HCT116 (cell line): Measurements from ENCODE around the gene ALX3. TPM values are rescaled to one million over a fixed set of nuclear protein-coding genes. Genes with fewer than 3 reads are reported as not detected.

Experiments
- ATAC-seq: fragments of 200-7000 bp; cut with Tn5 transposase; 2 replicates; pipeline ENCODE4 v1.9.1; 2020; ENCODE audit warnings: mild to moderate bottlenecking, moderate library complexity
- BruUV-seq: library from RNA; stranded (reverse); fragments of 400-500 nt; replicated peaks from 2 replicates; lab custom pipeline; 2021; lab: Mats Ljungman, UMichigan
- CTCF ChIA-PET: fragments of 300-600 bp; sonication (Branson Sonifier 250); formaldehyde crosslinking; loops from one replicate; lab custom pipeline; 2021; ENCODE audit warnings: antibody characterized with exemption; lab: Charles Lee
- POLR2A ChIA-PET: fragments of 300-600, 350-600 bp; sonication (Branson Sonifier 250); formaldehyde crosslinking; loops from one replicate; lab custom pipeline; 2021; ENCODE audit warnings: antibody characterized with exemption; lab: Charles Lee
- RAD21 ChIA-PET, 2 experiments: fragments of 300-600 bp; sonication (Branson Sonifier 250); formaldehyde crosslinking; loops; one replicate each; lab custom pipeline; 2023; ENCODE audit warnings: low total read pairs in 2 of 2; ENCODE audit not compliant: uncharacterized antibody in 2 of 2, unreplicated experiment in 2 of 2, low non-redundant PET in 1 of 2; lab: Charles Lee
- DNase-seq: peaks from one replicate; pipeline ENCODE4 v3.0.0-alpha.2; 2010; ENCODE audit warnings: low read depth, low spot score
- H2AFZ ChIP-seq: fragments of 200-600 bp; shearing (Covaris generic), sonication (generic); 2 replicates; pipeline ENCODE4 v1.6.1; 2017; ENCODE audit warnings: low read depth, mixed run types, mixed read lengths, antibody characterized with exemption, low read length; ENCODE audit not compliant: poor library complexity, severe bottlenecking
- H3K27ac ChIP-seq: 2 replicates; pipeline ENCODE4 v1.5.1; 2012; ENCODE audit warnings: low read depth, low read length
- H3K27me3 ChIP-seq: fragments of 200-600 bp; sonication (generic); 2 replicates; pipeline ENCODE4 v1.6.1; 2016; ENCODE audit warnings: mixed run types, low read length, mixed read lengths; ENCODE audit not compliant: insufficient read depth
- H3K36me3 ChIP-seq, 2 experiments: fragments of 200-500 bp in 1 of 2; fragments of 200-600 bp in 1 of 2; sonication (Bioruptor generic) in 1 of 2; sonication (generic) in 1 of 2; 2 replicates each; pipeline versions ENCODE4 v1.5.1 to v1.6.1; 2014 to 2016; ENCODE audit warnings: low read length in 2 of 2, inconsistent platforms in 1 of 2, mixed read lengths in 1 of 2, mixed run types in 1 of 2; ENCODE audit not compliant: insufficient read depth in 2 of 2, control insufficient read depth in 1 of 2
- H3K4me1 ChIP-seq, 2 experiments: fragments of 200-600 bp in 1 of 2; sonication (generic) in 1 of 2; 2 replicates each; pipeline versions ENCODE4 v1.5.1 to v1.6.1; 2012 to 2017; ENCODE audit warnings: low read length in 2 of 2, inconsistent platforms in 1 of 2, mild to moderate bottlenecking in 1 of 2, mixed read lengths in 1 of 2, mixed run types in 1 of 2, moderate library complexity in 1 of 2; ENCODE audit not compliant: insufficient read depth in 2 of 2, control insufficient read depth in 1 of 2
- H3K4me2 ChIP-seq: fragments of 200-600 bp; sonication (generic); 2 replicates; pipeline ENCODE4 v1.6.1; 2017; ENCODE audit warnings: mixed run types, low read length, mixed read lengths
- H3K4me3 ChIP-seq, 2 experiments: fragments of 200-600 bp in 1 of 2; sonication (generic) in 1 of 2; replicated peaks in 1 of 2; 2 replicates each; pipeline ENCODE4 v1.5.1; 2011 to 2016; ENCODE audit warnings: low read length in 2 of 2, control low read depth in 1 of 2, low read depth in 1 of 2, mild to moderate bottlenecking in 1 of 2, mixed read lengths in 1 of 2, mixed run types in 1 of 2
- H3K79me2 ChIP-seq: fragments of 200-600 bp; sonication (generic); 2 replicates; pipeline ENCODE4 v1.6.1; 2017; ENCODE audit warnings: mild to moderate bottlenecking, mixed run types, low read length, moderate library complexity, mixed read lengths; ENCODE audit not compliant: insufficient read depth
- H3K9ac ChIP-seq: fragments of 200-600 bp; sonication (generic); 2 replicates; pipeline ENCODE4 v1.6.1; 2016; ENCODE audit warnings: low read length, mixed read lengths
- H3K9me2 ChIP-seq: fragments of 200-600 bp; sonication (generic), shearing (Covaris generic); 2 replicates; pipeline ENCODE4 v1.6.1; 2017; ENCODE audit warnings: mixed run types, mild to moderate bottlenecking, moderate library complexity; ENCODE audit not compliant: insufficient read depth
- H3K9me3 ChIP-seq, 2 experiments: fragments of 200-500 bp in 1 of 2; fragments of 200-600 bp in 1 of 2; sonication (Bioruptor generic) in 1 of 2; sonication (generic) in 1 of 2; 2 replicates each; pipeline ENCODE4 v1.6.1; 2014 to 2017; ENCODE audit warnings: low read length in 2 of 2, mixed read lengths in 2 of 2, inconsistent platforms in 1 of 2, low read depth in 1 of 2, mild to moderate bottlenecking in 1 of 2, mixed run types in 1 of 2, moderate library complexity in 1 of 2; ENCODE audit not compliant: control insufficient read depth in 1 of 2, insufficient read depth in 1 of 2
- H4K20me1 ChIP-seq: fragments of 200-600 bp; sonication (generic), shearing (Covaris generic); 2 replicates; pipeline ENCODE4 v1.6.1; 2017; ENCODE audit warnings: mixed run types, mild to moderate bottlenecking, moderate library complexity; ENCODE audit not compliant: insufficient read depth
- CBX3 ChIP-seq: IDR thresholded peaks from 2 replicates; pipeline ENCODE4 v1.6.1; 2012; ENCODE audit warnings: low read depth
- CEBPB ChIP-seq: IDR thresholded peaks from 2 replicates; pipeline ENCODE4 v1.6.1; 2012; ENCODE audit warnings: low read depth
- EZH2 ChIP-seq: fragments of 200-600 bp; sonication (generic); IDR thresholded peaks from 2 replicates; pipeline ENCODE4 v1.6.1; 2017; ENCODE audit warnings: antibody characterized with exemption, mixed run types
- EZH2phosphoT487 ChIP-seq: fragments of 200-600 bp; IDR thresholded peaks from 2 replicates; pipeline ENCODE4 v1.6.1; 2018; ENCODE audit warnings: antibody characterized with exemption, borderline replicate concordance
- FOSL1 ChIP-seq: IDR thresholded peaks from 2 replicates; pipeline ENCODE4 v1.6.1; 2012; ENCODE audit warnings: low read depth
- RAD21 ChIP-seq: IDR thresholded peaks from 2 replicates; pipeline ENCODE4 v1.6.1; 2012; ENCODE audit warnings: low read depth, mild to moderate bottlenecking
- SIN3A ChIP-seq: IDR thresholded peaks from 2 replicates; pipeline ENCODE4 v1.6.1; 2012; ENCODE audit warnings: low read depth
- TCF7L2 ChIP-seq: IDR thresholded peaks from 2 replicates; pipeline ENCODE4 v1.7.0; 2011; ENCODE audit warnings: borderline replicate concordance, inconsistent platforms; ENCODE audit not compliant: insufficient read depth, insufficient read length; ENCODE audit errors: extremely low read depth
- ZFX ChIP-seq: fragments of 450-650 bp; IDR thresholded peaks from 2 replicates; pipeline ENCODE4 v1.6.1; 2017
- intact Hi-C: fragments of 100-400 bp; cut with micrococcal nuclease; formaldehyde crosslinking; loops from 2 replicates; pipeline ENCODE4 v1.10.0; 2022
- total RNA-seq: library from RNA; stranded (reverse); gene quantifications from one replicate; pipeline ENCODE4 v1.2.1, GENCODE V29; 2021; ENCODE audit not compliant: unreplicated experiment
- TF ChIP-seq, protein P1 (sequence below): IDR thresholded peaks from 2 replicates; pipeline ENCODE4 v1.6.1; 2012
- TF ChIP-seq, protein P2 (sequence below): IDR thresholded peaks from 2 replicates; pipeline ENCODE4 v1.6.1; 2012; ENCODE audit warnings: low read depth

Gene ALX3
- total RNA-seq, 1 experiment from 2014 or later, result not detected

DNA sequence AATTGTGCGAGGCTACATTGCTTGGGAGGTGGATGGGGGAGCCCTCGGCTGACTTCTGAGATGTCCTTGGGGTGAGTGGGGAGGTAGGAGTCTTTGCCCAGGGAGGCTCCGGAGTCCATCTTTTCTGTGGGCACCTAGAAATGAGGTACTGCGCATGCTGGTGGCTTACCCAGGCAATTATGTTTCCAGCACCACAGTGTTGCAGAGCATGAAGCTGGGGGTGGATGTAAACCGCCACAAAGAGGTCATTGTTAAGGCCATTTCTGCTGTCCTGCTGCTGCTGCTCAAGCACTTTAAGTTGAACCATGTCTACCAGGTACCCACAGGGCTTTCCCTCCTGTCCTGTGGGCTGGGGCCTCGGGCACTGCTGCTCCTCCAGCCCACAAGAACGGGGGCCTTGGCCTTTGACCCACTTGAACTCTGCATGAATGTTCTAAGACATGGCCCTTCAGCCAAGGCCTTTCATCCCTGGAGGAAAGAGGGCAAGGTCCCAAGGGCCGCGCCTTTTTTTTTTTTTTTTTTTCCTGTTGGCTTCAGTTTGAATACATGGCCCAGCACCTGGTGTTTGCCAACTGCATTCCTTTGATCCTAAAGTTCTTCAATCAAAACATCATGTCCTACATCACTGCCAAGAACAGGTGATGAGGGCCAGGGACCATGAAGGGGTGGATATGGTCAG, 21.4 kb downstream of the ALX3 start:
- TF ChIP-seq SIN3A (no peak), CEBPB (no peak), TCF7L2 (no peak)
- TF ChIP-seq, protein P1, sequence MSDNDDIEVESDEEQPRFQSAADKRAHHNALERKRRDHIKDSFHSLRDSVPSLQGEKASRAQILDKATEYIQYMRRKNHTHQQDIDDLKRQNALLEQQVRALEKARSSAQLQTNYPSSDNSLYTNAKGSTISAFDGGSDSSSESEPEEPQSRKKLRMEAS, result no peak
- no peaks in the 10 kb centered on the region for H3K9me2 ChIP-seq
- H3K4me3 ChIP-seq, result no peak overlapping the region
- intact Hi-C loops, result no loop called here
- H3K27me3 ChIP-seq, result no peaks in the 10 kb centered on the region
- H2AFZ ChIP-seq, result no peak overlapping the region
- DNase-seq (no peak), ATAC-seq (no peak)
- ChIA-PET CTCF (no interaction called here), RAD21 (no interaction called here), POLR2A (no interaction called here)
- no peaks in the 10 kb centered on the region for H4K20me1 ChIP-seq
- H3K4me1 ChIP-seq, result no peaks in the 10 kb centered on the region
- no peaks in the 10 kb centered on the region for H3K9me3 ChIP-seq
- no peak overlapping the region for H3K27ac ChIP-seq
- H3K9ac ChIP-seq, result no peak overlapping the region
- BruUV-seq, result no TSS peak
- H3K36me3 ChIP-seq, result peaks cover 43 to 58% of the 10 kb centered on the region in 2 experiments; a peak in 3 of 4 replicates
- H3K4me2 ChIP-seq, result no peak overlapping the region
- H3K79me2 ChIP-seq, result no peaks in the 10 kb centered on the region

DNA sequence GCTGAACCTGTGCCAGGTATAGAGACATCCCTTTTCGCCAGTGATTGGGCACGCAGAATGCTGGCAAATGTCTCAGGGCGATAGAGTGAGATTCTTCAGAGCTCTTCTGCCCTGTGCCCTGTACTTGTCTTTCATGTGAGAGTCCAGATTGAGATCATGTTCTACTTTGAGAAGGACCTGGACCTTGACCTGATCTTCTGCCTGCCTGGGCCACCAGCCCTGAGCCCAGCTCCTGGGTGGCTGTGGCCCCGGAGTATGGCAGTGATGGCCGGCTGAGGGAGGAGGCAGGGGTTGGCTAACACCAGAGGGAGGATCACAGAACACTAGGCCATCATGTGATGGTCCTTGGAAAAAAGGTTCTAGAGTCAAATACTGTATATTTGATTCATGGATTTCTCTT, 22.2 kb downstream of the ALX3 start:
- no TSS peak for BruUV-seq
- H3K4me1 ChIP-seq, result no peaks in the 10 kb centered on the region
- no peak for ATAC-seq
- POLR2A ChIA-PET, result no interaction called here
- peaks cover 43 to 59% of the 10 kb centered on the region in 2 experiments; a peak in 3 of 4 replicates for H3K36me3 ChIP-seq
- H3K4me3 ChIP-seq, result no peak overlapping the region
- no peaks in the 10 kb centered on the region for H3K9me3 ChIP-seq
- H4K20me1 ChIP-seq, result no peaks in the 10 kb centered on the region
- TF ChIP-seq TCF7L2, result no peak
- TF ChIP-seq EZH2, result no peak
- TF ChIP-seq, protein P2, sequence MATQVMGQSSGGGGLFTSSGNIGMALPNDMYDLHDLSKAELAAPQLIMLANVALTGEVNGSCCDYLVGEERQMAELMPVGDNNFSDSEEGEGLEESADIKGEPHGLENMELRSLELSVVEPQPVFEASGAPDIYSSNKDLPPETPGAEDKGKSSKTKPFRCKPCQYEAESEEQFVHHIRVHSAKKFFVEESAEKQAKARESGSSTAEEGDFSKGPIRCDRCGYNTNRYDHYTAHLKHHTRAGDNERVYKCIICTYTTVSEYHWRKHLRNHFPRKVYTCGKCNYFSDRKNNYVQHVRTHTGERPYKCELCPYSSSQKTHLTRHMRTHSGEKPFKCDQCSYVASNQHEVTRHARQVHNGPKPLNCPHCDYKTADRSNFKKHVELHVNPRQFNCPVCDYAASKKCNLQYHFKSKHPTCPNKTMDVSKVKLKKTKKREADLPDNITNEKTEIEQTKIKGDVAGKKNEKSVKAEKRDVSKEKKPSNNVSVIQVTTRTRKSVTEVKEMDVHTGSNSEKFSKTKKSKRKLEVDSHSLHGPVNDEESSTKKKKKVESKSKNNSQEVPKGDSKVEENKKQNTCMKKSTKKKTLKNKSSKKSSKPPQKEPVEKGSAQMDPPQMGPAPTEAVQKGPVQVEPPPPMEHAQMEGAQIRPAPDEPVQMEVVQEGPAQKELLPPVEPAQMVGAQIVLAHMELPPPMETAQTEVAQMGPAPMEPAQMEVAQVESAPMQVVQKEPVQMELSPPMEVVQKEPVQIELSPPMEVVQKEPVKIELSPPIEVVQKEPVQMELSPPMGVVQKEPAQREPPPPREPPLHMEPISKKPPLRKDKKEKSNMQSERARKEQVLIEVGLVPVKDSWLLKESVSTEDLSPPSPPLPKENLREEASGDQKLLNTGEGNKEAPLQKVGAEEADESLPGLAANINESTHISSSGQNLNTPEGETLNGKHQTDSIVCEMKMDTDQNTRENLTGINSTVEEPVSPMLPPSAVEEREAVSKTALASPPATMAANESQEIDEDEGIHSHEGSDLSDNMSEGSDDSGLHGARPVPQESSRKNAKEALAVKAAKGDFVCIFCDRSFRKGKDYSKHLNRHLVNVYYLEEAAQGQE, result no peak
- no peak for TF ChIP-seq RAD21
- TF ChIP-seq ZFX, result no peak
- no peak for TF ChIP-seq CBX3
- no peak for TF ChIP-seq EZH2phosphoT487
- TF ChIP-seq SIN3A, result no peak
- TF ChIP-seq FOSL1, result no peak
- H3K79me2 ChIP-seq, result no peaks in the 10 kb centered on the region
- H3K27me3 ChIP-seq, result no peaks in the 10 kb centered on the region
- CTCF ChIA-PET, result no interaction called here
- no peak overlapping the region for H3K4me2 ChIP-seq
- no peak overlapping the region for H3K9ac ChIP-seq
- RAD21 ChIA-PET, result no interaction called here
- no peak overlapping the region for H2AFZ ChIP-seq
- no peak overlapping the region for H3K27ac ChIP-seq
- no peak for DNase-seq
- H3K9me2 ChIP-seq, result no peaks in the 10 kb centered on the region
- intact Hi-C loops, result no loop called here
